ENCODE measurements around the gene ANKS3.

The ANKS3 gene

GRCh38 chr16:4696172-4696904, 37.7 kb downstream of the ANKS3 start:
- H3K4me3 ChIP-seq (ENCODE audit: low read depth, low read length), result no peak overlapping the region
- no peak for TF ChIP-seq CTCF (IDR thresholded peaks at IDR 0.05; ENCODE audit: borderline replicate concordance, insufficient read depth, low read depth, low read length)

GRCh38 chr16:4695473-4696171, 38.4 kb downstream of the ANKS3 start:
- TF ChIP-seq CTCF (IDR thresholded peaks at IDR 0.05; ENCODE audit: borderline replicate concordance, insufficient read depth, low read depth, low read length), result no peak

GRCh38 chr16:4694642-4695451, 39.2 kb downstream of the ANKS3 start:
- H3K4me3 ChIP-seq (ENCODE audit: low read depth, low read length), result peak overlapping the region; percentile 98
- TF ChIP-seq CTCF (IDR thresholded peaks at IDR 0.05; ENCODE audit: borderline replicate concordance, insufficient read depth, low read depth, low read length), result no peak

More at GRCh38 chr16:4695473-4696171, 38.4 kb downstream of the ANKS3 start:
- no peak overlapping the region for H3K4me3 ChIP-seq (ENCODE audit: low read depth, low read length)

- no peak for TF ChIP-seq CTCF (IDR thresholded peaks at IDR 0.05; ENCODE audit: borderline replicate concordance, insufficient read depth, low read depth, low read length)
Observed at GRCh38 chr16:4693956-4694641, 40.0 kb downstream of the ANKS3 start.

GRCh38 chr16:4693296-4693955, 40.6 kb downstream of the ANKS3 start, which contains the start of gene NUDT16L1:
TSS of gene NUDT16L1 (plus strand) at chr16:4693562. CDS start at chr16:4693727, 165 bp downstream.
- TF ChIP-seq CTCF (IDR thresholded peaks at IDR 0.05; ENCODE audit: borderline replicate concordance, insufficient read depth, low read depth, low read length), result no peak
- H3K4me3 ChIP-seq (ENCODE audit: low read depth, low read length), result peak within 1 kb of the TSS; percentile 98

More at GRCh38 chr16:4693956-4694641, 40.0 kb downstream of the ANKS3 start:
- H3K4me3 ChIP-seq (ENCODE audit: low read depth, low read length), result peak overlapping the region; percentile 98
